GM18858 (cell line): ENCODE results near the gene CYTH1.

Source experiments
- ATAC-seq: cut with Tn5 transposase; IDR thresholded peaks from one replicate; pipeline ENCODE4 v1.9.1; 2021; ENCODE audit not compliant: unreplicated experiment

The CYTH1 gene

GRCh38 chr17:78805301-78805700, 23.2 kb upstream of the CYTH1 start:
- ATAC-seq, result no peak

- ATAC-seq, result no peak
Observed at GRCh38 chr17:78804777-78805176, 22.7 kb upstream of the CYTH1 start.

DNA sequence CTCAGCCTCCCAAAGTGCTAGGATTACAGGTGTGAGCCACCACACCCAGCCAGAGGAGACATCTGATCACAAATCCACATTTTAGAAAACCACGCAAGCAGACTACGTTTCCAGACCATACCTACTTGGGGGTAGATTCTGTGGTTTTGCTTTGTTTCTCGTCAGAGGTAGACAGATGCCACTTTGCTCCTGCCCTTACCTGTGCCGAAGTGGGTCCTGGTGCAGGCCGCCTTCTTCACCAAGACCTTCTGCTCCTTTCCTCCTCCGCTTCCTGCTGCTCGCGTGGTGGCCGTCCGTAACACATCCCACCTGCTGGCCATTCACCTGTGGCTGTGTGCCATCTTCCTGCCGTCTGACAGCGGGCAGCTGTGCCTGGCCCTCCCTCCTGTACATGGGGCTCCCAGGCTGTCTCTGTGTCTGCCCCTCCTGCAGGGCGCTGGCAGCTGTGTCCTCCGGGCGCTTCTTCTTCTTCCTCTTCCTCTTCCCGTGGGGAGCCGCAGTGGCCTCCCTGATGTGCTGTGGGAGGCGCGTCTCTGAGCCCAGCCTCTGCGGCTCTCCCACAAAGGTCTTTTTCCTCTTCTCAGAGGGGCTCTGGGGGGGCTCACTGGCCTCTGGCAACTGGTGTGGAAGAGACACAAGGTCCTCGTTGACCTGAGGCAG, 21.2 kb upstream of the CYTH1 start:
- no peak for ATAC-seq

GRCh38 chr17:78802459-78802858, 20.4 kb upstream of the CYTH1 start:
- ATAC-seq, result no peak

DNA sequence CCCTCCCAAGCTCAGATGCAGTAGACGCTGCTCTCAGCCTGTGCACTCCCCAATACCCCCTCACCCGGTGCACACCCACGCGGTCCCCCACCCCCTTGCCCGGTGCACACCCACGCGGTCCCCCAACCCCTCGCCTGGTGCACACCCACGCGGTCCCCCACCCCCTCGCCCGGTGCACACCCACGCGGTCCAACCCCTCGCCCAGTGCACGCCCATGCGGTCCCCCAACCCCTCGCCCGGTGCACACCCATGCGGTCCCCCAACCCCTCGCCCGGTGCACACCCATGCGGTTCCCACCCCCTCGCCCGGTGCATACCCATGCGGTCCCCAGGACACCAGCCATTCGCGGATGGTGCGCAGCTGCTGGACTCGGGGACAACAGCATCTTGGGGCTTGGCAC, 19.9 kb upstream of the CYTH1 start:
- ATAC-seq, result no peak

GRCh38 chr17:78800132-78800931, 18.3 kb upstream of the CYTH1 start:
- ATAC-seq, result no peak

DNA sequence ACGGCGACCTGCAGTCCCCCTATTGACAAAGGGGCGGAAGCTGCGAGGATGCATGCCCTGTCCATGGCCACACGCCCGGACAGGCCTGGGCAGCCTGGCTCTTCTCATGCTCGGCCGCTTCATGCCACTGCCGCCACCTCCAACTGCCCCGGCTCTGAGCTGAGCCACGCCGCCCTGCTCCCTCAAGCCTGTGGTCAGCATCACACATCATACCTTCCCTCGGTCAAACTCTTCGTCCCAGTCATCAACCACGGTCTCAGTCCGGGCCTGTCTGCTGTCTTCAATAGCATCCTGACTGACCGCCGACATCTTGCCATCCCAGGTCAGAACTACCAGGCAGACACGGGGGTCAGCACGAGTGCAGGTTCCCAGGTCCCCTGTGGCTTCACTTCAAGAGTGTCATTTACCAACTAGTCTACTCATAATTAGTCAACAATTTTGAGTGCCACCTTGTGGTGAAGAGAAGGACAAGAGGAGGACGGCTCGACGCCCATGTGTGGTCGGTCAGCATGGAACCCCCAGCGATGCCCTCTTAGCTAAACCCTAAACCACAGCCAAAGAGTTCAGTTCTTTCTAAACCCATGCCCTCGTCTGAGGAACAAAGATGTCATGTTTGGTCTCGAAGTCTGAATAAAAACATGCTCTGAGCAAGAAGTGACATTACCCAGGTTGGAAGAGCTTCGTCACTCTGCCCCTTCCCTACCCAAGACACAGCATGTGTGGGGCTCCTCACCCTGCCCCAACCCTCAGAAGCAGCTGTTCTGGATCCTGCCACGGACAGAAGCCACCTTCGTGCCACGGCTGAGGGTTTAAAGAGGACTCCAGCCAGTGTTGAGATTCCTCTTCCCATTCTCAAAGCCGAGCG, 16.9 kb upstream of the CYTH1 start:
- ATAC-seq, result no peak

DNA sequence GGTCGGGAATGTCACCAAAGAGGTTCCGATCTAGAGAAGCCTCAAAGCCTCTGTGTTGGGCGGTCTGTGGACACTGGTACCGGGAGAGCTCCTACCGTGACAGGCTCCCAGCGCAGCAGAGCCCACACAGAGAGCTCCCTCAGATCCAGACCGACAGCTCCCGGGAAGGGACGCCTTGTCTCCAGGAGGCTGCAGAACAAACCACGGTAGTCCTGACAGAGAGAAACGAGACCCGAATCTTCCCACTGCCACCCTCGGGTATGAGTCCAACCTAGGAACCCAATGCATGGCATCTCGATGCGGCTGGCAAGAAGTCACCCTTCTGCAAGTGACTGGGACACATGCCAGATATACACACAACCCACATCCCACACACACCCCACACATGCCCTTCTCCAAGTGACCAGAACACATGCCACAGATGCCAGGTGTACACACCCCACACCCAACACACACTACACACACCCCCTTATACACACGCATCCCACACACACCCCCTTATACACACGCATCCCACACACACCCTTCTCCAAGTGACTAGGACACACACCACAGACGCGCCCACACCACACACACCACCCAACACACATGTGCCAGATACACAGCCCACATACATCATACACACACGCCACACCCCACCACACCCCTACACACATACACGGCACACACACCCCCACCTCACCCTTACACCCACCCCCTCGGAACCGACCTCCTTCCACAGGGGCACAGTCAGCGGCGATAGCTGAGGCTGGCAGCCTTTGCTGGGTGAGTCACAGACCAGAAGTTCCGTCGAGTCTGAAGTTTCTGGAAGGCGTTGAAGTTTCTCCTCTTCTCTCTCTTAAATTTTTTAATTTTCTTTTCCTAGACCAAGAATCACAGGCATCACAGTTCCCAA, 15.9 kb upstream of the CYTH1 start:
- ATAC-seq, result no peak

- no peak for ATAC-seq
Observed at GRCh38 chr17:78797213-78797612, 15.1 kb upstream of the CYTH1 start.

GRCh38 chr17:78796517-78796900, 14.4 kb upstream of the CYTH1 start:
- ATAC-seq, result no peak

DNA sequence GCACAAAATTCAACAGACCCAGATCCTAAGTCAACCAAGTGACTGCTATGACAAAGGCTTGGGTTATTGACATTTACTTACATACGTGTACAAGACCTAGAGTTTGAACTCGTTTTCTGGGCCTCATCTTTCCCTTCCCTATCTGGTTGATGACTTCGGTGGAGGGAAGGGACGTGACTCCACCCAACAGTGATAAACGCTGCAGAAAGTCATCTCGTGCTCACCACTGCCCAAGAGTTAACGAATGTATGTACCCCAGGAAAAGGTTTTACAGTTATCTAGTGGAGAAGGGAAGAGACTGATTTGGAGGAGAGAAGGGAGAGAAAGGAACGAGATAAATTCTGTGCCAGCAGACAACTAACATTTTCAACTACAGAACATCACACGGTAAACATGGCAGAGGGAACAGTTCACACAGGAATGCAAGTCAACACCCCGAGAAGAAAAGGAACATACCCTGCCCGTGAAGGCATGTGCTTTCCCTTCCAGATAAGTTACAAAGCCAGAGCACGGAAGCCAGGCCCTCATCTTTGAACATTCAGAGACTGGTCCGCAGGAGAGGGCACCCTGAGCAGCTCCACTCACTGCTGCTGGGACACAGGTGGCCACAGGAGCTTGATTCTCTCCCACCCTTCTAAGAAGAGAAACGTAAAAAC, 13.9 kb upstream of the CYTH1 start:
- ATAC-seq, result no peak

- no peak for ATAC-seq
Observed at GRCh38 chr17:78794864-78795640, 13.0 kb upstream of the CYTH1 start.

- ATAC-seq, result no peak
Observed at GRCh38 chr17:78794399-78794798, 12.3 kb upstream of the CYTH1 start.

DNA sequence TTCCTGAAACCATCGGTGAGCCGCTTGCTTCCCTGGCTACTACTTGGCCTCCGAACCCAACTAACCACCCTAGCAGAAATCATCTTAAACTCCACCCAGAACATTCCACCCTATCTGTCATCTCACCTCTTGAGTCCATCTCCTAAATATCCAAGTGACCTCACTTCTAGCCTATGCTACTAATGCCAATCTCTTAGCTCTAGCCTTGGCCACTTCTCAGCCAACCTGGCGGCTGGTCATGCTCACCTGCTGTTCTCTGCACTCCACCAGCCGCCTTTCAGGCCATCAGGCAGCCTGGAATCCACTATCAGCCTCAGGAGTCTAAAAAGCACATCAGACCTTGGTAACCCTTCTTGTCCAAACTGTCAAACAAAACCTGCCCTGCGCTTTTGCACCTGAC, 11.9 kb upstream of the CYTH1 start:
- ATAC-seq, result no peak

DNA sequence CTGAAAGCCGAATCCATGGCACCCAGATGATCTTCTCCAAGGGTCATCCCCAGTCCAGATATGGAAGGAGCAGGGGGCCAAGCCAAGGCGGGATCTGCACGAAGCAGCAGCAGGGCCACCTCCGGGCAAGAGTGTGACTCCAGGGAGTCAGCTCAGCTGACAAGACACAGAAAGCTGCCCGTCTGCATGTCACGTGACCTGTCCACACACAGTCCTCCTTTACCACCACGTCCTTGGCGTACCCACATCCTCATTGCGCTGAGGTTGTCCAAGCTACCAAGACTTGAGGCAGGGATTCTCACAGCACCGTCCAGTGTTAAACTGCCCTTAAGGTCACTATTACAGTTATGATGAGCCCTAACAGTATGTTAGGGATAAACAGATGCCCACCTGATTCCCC, 11.3 kb upstream of the CYTH1 start:
- ATAC-seq, result no peak

GRCh38 chr17:78791840-78792709, 10.0 kb upstream of the CYTH1 start:
- no peak for ATAC-seq

- ATAC-seq, result no peak
Observed at GRCh38 chr17:78790552-78790951, 8.5 kb upstream of the CYTH1 start.

DNA sequence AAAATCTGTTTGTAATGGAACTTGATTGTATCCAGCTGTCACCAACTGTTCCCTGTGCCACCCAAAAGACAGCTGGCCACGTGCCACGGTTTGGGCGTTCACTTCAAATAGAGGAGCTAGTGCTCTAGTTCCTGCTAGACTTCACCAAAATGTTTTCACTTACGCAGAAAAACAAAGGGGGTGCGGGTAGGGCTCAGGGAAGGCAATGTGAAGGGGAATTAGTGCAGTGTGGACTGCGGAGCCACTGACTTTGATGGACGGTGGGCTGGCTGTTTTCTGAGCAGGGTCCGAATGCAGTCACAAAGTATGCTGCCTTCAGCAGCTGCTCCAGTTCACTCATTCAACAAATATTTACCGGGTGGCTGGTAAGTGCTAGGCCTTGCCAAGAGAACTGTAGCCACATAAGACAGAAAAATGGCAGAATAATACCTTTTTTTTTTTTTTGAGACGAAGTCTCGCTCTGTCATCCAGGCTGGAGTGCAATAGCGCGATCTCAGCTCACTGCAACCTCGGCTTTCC, 7.6 kb upstream of the CYTH1 start:
- ATAC-seq, result no peak
